HUES6 (cell line): ENCODE data around the gene URB2.

Experiments used
- H3K27ac ChIP-seq: 2 replicates; pipeline ENCODE4 v1.7.0; 2013; ENCODE audit warnings: low read depth, mild to moderate bottlenecking, low read length, inconsistent platforms
- H3K27me3 ChIP-seq: 2 replicates; pipeline ENCODE4 v1.6.1; 2013; ENCODE audit warnings: low read length; ENCODE audit not compliant: control insufficient read depth, insufficient read depth
- H3K36me3 ChIP-seq: 2 replicates; pipeline ENCODE4 v1.6.1; 2013; ENCODE audit warnings: low read length; ENCODE audit not compliant: control insufficient read depth, insufficient read depth
- H3K4me1 ChIP-seq: 2 replicates; pipeline ENCODE4 v1.6.1; 2013; ENCODE audit warnings: low read length; ENCODE audit not compliant: control insufficient read depth, insufficient read depth
- H3K4me3 ChIP-seq: 2 replicates; pipeline ENCODE4 v1.5.1; 2013; ENCODE audit warnings: low read depth, low read length
- H3K9ac ChIP-seq: one replicate; pipeline ENCODE4 v1.6.1; 2013; ENCODE audit warnings: mild to moderate bottlenecking, low read length
- H3K9me3 ChIP-seq: 2 replicates; pipeline ENCODE4 v1.6.1; 2013; ENCODE audit warnings: low read depth, low read length; ENCODE audit not compliant: control insufficient read depth, insufficient read depth

URB2 gene

DNA sequence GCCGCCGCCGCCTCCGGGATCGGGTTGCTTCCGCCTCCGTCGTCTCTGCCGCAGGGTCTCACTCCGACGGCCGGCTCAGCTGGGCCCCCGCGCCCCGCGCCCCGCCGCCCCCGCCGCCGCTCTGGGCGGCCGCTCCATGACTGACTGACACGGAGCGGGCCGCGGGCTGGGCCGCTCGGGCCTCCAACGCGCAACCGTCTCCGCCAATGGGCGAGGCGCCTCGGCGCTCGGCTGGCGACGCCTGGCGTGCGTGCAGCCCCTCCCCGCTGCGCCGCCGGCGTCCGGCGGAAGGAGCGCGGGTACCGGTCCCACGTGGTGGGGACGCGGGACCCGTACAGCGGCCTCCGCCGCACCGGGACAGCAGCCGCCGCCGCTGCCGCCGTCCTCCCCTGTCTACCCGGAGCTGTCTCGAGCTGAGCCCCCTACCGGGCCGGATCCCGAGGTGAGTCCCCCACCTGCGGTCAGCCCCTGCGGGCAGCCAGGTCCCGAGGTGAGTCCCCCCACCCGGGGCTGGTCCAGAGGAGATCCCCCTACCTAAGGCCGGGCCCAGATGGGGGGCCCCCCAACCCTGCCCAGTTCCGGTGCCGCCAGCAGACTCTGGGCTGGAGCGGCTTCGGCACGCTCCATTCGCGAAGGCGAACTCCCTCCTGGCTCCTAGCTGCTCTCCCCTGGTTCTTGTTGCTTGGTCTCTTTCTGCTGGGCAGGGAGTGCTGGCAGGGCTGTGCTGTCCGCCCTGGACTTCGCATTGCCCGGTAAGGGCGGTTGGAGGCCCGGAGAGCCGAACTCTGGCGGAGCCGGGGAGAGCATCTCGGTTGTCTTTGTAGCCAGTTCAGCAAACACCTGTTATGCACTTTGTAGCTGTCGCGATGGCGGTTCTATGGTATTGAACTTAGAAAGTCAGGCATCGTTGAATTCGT, at the start of gene URB2, which contains the start of gene TAF5L:
Gene URB2 (plus strand): TSS at position 333 of the 917 bp plus-strand sequence. CDS start 1,387 bp downstream, outside the sequence.
Gene TAF5L (minus strand): TSS at position 208 of the 917 bp plus-strand sequence. CDS start 11,640 bp downstream, outside the sequence.
- Histone ChIP-seq H3K4me3 (peak within 1 kb of the TSS; percentile 95), H3K27ac (peak within 1 kb of the TSS; percentile 88), H3K9ac (peak within 1 kb of the TSS; percentile 92), H3K9me3 (no peaks in the 10 kb centered on the region), H3K4me1 (peaks cover 18% of the 10 kb centered on the region), H3K27me3 (no peaks in the 10 kb centered on the region), H3K36me3 (0 out of 2 replicates have a peak, but pooled peaks cover 5% of the 10 kb centered on the region)

DNA sequence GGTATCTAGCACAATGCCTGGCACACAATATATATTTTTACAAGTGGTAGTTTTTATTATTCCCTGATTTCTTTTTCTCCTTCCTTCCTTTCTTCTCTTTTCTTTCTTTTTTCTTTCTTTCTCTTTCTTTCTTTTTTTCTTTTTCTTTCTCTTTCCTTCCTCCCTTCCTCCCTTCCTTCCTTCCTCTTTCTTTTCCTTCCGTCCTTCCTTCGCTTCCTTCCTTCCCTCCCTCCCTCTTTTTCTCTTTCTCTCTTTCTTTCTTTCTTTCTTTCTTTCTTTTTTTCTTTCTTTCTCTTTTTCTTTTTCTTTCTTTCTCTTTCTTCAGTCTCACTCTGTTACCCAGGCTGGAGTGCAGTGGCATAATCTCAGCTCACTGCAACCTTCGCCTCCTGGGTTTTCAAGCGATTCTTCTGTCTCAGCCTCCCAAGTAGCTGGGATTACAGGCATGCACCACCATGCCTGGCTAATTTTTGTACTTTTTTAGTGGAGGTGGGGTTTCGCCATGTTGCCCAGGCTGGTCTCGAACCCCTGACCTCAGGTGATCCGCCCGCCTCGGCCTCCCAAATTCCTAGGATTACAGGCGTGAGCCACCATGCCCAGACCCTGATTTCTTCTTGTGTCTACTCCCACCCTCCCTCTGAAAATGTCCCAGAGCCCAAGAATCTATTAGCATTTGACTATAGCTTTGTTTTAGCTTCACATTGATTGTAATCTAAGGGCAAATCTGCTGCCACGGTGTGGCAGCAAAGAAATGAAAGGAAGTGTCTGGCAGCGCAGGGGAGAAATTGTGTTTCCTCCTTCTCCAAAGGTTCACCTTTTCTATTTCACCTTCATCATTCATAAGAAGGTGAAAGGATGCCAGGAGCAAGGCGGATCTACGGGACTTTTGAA, 47.6 kb upstream of the URB2 start:
- Histone ChIP-seq H3K9me3 (no peaks in the 10 kb centered on the region), H3K9ac (no peak overlapping the region), H3K4me1 (peaks cover 12% of the 10 kb centered on the region), H3K36me3 (no peaks in the 10 kb centered on the region), H3K4me3 (no peak overlapping the region), H3K27ac (no peak overlapping the region), H3K27me3 (no peaks in the 10 kb centered on the region)

DNA sequence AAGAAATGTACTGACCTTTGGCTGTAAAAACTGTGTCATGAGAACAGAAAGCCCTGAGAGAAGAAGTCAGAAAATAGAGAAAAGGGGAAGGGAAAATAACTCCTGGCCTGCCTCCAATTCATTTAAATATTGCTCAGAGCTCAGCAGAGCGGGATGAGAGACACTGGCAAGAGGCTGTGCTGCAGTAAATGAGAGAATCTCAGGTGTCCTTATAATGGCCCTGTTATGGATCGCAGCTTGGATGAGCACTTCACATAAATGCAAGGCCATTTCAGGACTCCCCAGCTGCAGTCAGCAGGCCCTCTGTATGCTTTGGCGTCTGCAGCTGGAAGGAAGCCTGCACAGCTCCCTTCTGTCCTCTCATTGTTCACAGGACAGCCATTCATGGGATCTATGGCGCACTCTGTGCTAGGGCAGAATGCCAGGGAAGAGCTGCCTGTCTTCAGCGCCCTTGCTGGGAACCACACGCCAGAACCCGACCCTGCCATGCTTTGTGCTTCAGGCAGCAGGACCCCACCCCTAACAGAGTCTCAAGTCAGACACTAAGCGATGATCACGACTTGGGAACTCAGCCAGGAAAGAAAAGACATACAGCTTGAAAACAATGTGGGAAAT, 46.9 kb upstream of the URB2 start:
- no peak overlapping the region for H3K4me3 ChIP-seq
- no peaks in the 10 kb centered on the region for H3K36me3 ChIP-seq
- no peak overlapping the region for H3K9ac ChIP-seq
- H3K4me1 ChIP-seq: peaks cover 12% of the 10 kb centered on the region
- H3K9me3 ChIP-seq: no peaks in the 10 kb centered on the region
- no peak overlapping the region for H3K27ac ChIP-seq
- no peaks in the 10 kb centered on the region for H3K27me3 ChIP-seq

DNA sequence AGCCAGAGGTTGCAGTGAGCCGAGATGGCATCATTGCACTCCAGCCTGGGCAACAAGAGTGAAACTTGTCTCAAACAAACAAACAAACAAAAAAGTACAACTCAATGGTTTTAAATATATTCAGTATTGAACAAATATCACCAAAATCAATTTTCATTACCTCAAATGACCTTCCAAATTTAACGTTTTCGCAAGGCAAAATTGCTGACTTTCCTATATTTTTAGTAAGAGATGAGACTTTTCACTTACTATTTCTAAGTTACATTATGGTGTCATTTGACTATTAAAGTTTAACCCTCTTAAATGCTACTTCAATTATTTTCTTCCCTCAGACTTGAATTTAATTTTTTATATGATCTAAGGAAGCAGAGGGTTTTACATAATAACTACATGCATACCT, 44.6 kb upstream of the URB2 start:
- H3K27ac ChIP-seq: no peak overlapping the region
- H3K4me3 ChIP-seq: no peak overlapping the region
- H3K4me1 ChIP-seq: peaks cover 12% of the 10 kb centered on the region
- no peaks in the 10 kb centered on the region for H3K36me3 ChIP-seq
- H3K9me3 ChIP-seq: no peaks in the 10 kb centered on the region
- H3K9ac ChIP-seq: no peak overlapping the region
- H3K27me3 ChIP-seq: no peaks in the 10 kb centered on the region

DNA sequence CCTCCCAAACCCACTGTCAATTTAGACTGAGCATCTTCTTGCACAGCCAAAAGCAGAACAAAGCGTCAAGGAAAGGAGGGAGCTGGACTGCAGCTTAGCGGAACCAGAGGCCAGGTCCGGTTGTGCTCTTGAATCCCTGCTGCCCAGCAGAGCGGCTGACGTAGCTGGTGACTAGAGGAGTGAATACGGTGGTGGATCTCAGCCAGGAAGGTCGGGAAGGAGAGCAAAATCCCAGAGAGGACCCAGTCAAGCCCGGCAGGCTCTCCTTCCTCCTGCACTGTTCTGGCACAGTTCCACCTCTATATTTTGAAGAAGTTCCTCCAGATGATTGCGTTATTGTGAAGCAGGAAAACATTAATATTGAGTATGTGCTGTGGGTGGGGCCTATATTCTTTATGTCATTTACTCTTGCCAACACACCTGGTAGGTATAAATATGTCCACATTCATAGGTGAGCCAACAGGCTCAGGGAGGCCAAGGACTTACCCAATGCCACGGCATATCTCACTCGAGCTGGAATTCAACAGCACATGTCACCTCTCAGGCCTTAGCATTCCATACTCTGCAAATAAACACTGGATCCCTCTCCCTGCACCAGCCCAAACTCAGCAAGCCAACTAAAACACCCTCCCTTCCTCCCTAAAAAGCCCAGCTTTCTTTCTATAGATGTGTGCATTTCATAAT, 43.9 kb upstream of the URB2 start:
- no peak overlapping the region for H3K9ac ChIP-seq

DNA sequence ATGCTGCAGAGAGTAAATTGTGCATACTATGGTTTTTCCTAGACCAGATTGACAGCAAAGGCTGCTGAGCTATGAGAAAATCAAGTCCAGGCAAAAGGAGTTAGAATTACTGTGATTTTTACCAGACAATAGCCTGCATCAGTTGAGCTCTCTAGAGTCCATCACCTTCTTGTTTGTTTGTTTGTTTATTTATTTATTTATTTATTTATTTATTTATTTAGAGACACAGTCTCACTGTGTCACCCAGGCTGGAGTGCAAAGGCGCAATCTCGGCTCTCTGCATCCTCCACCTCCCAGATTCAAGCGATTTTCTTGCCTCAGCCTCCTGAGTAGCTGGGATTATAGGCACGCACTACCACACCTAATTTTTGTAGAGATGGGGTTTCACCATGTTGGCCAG, 43.3 kb upstream of the URB2 start:
- no peaks in the 10 kb centered on the region for H3K36me3 ChIP-seq
- peaks cover 12% of the 10 kb centered on the region for H3K4me1 ChIP-seq

More for the DNA sequence above, 43.9 kb upstream of the URB2 start:
- Histone ChIP-seq H3K4me1 (peaks cover 12% of the 10 kb centered on the region), H3K4me3 (no peak overlapping the region), H3K27me3 (no peaks in the 10 kb centered on the region), H3K36me3 (no peaks in the 10 kb centered on the region), H3K27ac (no peak overlapping the region), H3K9me3 (no peaks in the 10 kb centered on the region)

DNA sequence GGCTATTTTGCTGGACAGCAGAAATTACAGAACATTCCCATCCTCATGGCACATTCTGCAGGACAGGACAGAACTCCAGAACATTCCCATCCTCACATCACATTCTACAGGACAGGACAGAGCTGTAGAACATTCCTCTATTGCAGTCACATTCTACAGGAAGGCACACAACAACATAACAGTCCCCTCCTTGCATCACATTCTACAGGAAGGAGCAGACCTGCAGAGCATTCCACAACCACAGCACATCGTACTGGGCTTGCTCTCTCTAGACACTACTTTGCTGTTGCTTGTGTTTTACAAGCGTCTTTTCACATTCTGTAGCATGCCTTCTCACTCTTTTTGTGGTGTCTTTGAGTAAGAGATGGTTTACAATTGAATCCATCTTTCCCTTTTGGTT, 40.7 kb upstream of the URB2 start:
- Histone ChIP-seq H3K4me3 (no peak overlapping the region), H3K27me3 (no peaks in the 10 kb centered on the region), H3K4me1 (no peaks in the 10 kb centered on the region), H3K9me3 (no peaks in the 10 kb centered on the region), H3K36me3 (no peaks in the 10 kb centered on the region), H3K27ac (no peak overlapping the region), H3K9ac (no peak overlapping the region)

More for the DNA sequence above, 43.3 kb upstream of the URB2 start:
- Histone ChIP-seq H3K9ac (no peak overlapping the region), H3K27ac (no peak overlapping the region), H3K27me3 (no peaks in the 10 kb centered on the region), H3K9me3 (no peaks in the 10 kb centered on the region), H3K4me3 (no peak overlapping the region)

DNA sequence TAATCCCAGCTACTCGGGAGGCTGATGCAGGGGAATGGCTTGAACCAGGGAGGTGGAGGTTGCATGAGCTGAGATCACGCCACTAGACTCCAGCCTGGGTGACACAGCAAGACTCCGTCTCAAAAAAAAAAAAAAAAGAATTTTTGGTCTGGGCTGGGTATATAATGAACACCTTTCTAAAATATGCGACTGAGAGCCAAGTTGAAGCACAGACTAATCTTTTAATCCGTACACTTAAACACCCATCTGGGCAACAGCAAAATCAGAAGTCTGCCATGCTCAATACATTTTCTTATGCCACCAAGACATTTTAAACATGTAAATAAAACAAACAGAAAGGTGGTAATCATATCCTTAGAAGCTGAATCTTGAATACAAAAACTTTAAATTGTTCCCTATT, 35.9 kb upstream of the URB2 start:
- no peaks in the 10 kb centered on the region for H3K9me3 ChIP-seq
- no peak overlapping the region for H3K9ac ChIP-seq
- no peaks in the 10 kb centered on the region for H3K4me1 ChIP-seq
- no peaks in the 10 kb centered on the region for H3K27me3 ChIP-seq
- H3K4me3 ChIP-seq: no peak overlapping the region
- no peak overlapping the region for H3K27ac ChIP-seq
- peaks cover 19% of the 10 kb centered on the region for H3K36me3 ChIP-seq

DNA sequence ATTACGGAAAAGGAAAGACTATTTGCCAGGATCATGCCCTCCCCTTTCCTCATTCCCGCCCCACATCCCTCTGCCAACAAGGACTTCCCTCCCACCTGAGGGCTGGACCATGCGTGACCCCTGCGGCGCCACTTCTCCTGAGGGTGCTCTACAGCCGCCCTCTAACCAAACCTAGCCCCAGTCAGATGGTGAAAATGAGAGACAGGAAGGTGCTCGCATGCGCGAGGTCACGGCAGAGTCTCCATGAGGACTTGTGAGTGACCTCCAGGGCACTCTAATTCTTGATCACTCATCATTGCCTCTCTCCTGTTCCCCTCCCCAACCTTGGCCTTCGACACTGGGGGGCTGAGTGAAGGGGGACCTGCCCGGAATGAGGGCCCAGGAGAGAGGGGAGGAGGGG, 32.2 kb upstream of the URB2 start:
- H3K27ac ChIP-seq: no peak overlapping the region
- no peak overlapping the region for H3K4me3 ChIP-seq
- H3K9ac ChIP-seq: no peak overlapping the region
- no peaks in the 10 kb centered on the region for H3K27me3 ChIP-seq
- no peaks in the 10 kb centered on the region for H3K9me3 ChIP-seq
- no peaks in the 10 kb centered on the region for H3K4me1 ChIP-seq
- peaks cover 24% of the 10 kb centered on the region for H3K36me3 ChIP-seq

DNA sequence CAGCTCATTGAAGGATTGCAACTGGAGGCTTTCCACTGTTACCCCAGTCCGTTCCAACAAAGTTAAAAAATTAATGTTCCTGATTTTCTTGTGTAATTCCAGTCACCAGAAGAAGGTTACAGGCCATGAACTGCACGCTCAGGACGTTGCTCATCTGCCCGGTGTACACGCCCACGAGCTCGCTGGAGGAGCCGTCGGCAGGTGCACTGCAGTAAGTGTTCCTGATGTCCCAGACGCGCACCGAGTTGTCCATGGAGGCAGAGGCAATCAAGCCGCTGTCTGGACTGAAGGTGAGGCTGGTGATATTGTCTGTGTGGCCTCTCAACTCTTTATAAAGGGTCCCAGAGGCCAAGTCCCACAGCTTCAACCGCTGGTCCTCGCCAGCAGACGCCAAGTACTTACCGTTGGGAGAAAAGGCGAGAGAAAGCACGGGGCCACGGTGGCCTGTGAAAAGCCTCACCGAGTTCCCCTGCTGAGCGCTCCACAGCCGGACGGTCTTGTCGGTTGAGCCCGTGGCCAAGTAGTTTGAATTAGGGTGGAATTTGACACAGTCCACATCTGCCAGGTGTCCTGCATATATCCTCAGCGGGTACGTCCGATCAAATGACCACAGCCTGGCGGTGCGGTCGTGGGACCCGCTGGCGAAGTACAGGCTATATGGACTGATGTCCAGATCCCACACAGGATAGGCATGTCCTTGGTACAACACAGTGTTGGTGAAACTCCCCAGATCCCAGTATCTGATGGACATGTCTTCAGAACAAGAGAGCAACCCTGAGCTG, 31.6 kb upstream of the URB2 start:
- no peak overlapping the region for H3K27ac ChIP-seq
- H3K27me3 ChIP-seq: no peaks in the 10 kb centered on the region
- no peaks in the 10 kb centered on the region for H3K9me3 ChIP-seq
- no peak overlapping the region for H3K9ac ChIP-seq
- H3K4me3 ChIP-seq: no peak overlapping the region
- no peaks in the 10 kb centered on the region for H3K4me1 ChIP-seq
- H3K36me3 ChIP-seq: peaks cover 26% of the 10 kb centered on the region
